Testis (tissue), 3 donors: ENCODE results near the gene TBX10. TPM values are rescaled to one million over a fixed set of nuclear protein-coding genes. Genes with fewer than 3 reads are reported as not detected.

Source experiments
- DNase-seq: peaks from one replicate; pipeline ENCODE4 v3.0.0-alpha.2; 2019
- H3K27ac ChIP-seq, 2 donors: fragments of 200-600 bp; sonication (generic); one replicate each; pipeline ENCODE4 v1.5.1; 2019
- H3K27me3 ChIP-seq: fragments of 200-600 bp; sonication (generic); one replicate; pipeline ENCODE4 v1.5.1; 2019
- H3K36me3 ChIP-seq: fragments of 200-600 bp; sonication (generic); one replicate; pipeline ENCODE4 v1.5.1; 2017; ENCODE audit warnings: low read depth; ENCODE audit errors: missing control alignments
- H3K4me1 ChIP-seq: fragments of 200-600 bp; sonication (generic); one replicate; pipeline ENCODE4 v1.5.1; 2019
- H3K4me3 ChIP-seq, 2 donors: fragments of 200-600 bp; sonication (generic); one replicate each; pipeline ENCODE4 v1.5.1; 2017 to 2019
- H3K9me3 ChIP-seq: fragments of 200-600 bp; sonication (generic); one replicate; pipeline ENCODE4 v1.5.1; 2017
- CTCF ChIP-seq, 3 experiments: fragments of 450-650 bp in 2 of 3; fragments of 200-600 bp in 1 of 3; sonication (generic) in 1 of 3; IDR thresholded peaks; one replicate each; pipeline ENCODE4 v1.5.1; 2016 to 2019; ENCODE audit warnings: antibody characterized with exemption in 3 of 3, mild to moderate bottlenecking in 2 of 3, moderate library complexity in 1 of 3
- POLR2A ChIP-seq: fragments of 450-650 bp; IDR thresholded peaks from one replicate; pipeline ENCODE4 v1.6.1; 2017; ENCODE audit warnings: antibody characterized with exemption, mild to moderate bottlenecking, moderate library complexity
- WGBS, 2 donors: methylation state at CpG; one replicate each; pipeline ENCODE4 v1.1.5; 2018; 5-methylcytosine and 5-hydroxymethylcytosine counted together
- intact Hi-C: fragments of 100-400 bp; cut with DNase I; formaldehyde crosslinking; loops from one replicate; pipeline ENCODE4 v1.15.1; 2023; ENCODE audit warnings: low total_unique reads
- polyA plus RNA-seq: library from polyadenylated mRNA; stranded (reverse); fragments of 350-450 nt; fragmentation: Illumina TruSeq; extraction: RNeasy Lipid Tissue Mini Kit (QIAGEN cat#74804); gene quantifications from one replicate; pipeline ENCODE4 v1.2.3, GENCODE V29; 2014; ENCODE audit warnings: low read depth, low replicate concordance; ENCODE audit not compliant: insufficient read depth
- total RNA-seq, 2 donors: library from RNA; depleted of rRNA; stranded (reverse); fragments of >200 nt; gene quantifications; one replicate each; pipeline ENCODE4 v1.2.3, GENCODE V29; 2016

TBX10 gene
- total and polyA plus RNA-seq, 3 donors from 2014 or later, result 0.50 TPM; not detected in 2

GRCh38 chr11:67667490-67668191, 28.1 kb upstream of the TBX10 start:
- TF ChIP-seq CTCF (IDR thresholded peaks at IDR 0.05) (no peak), POLR2A (no peak)

GRCh38 chr11:67666676-67667489, 27.3 kb upstream of the TBX10 start:
- intact Hi-C loops, result no loop called here
- H3K27me3 ChIP-seq, result no peaks in the 10 kb centered on the region
- no peaks in the 10 kb centered on the region for H3K36me3 ChIP-seq
- no peak overlapping the region for H3K4me3 ChIP-seq
- peak; percentile 7 for DNase-seq
- no peaks in the 10 kb centered on the region for H3K4me1 ChIP-seq
- 73 to 82% methylated on average over 10 to 20 of the region's 20 CpGs for WGBS, 2 donors
- H3K27ac ChIP-seq, result no peak overlapping the region
- no peaks in the 10 kb centered on the region for H3K9me3 ChIP-seq
- TF ChIP-seq POLR2A (no peak), CTCF (IDR thresholded peaks at IDR 0.05) (no peak)

More at GRCh38 chr11:67667490-67668191, 28.1 kb upstream of the TBX10 start:
- Histone ChIP-seq H3K9me3 (no peaks in the 10 kb centered on the region), H3K27me3 (no peaks in the 10 kb centered on the region), H3K36me3 (no peaks in the 10 kb centered on the region), H3K4me1 (no peaks in the 10 kb centered on the region), H3K27ac (no peak overlapping the region), H3K4me3 (no peak overlapping the region)
- intact Hi-C loops, result no loop called here
- WGBS, 2 donors, result 61 to 79% methylated on average over 6 to 26 of the region's 26 CpGs
- DNase-seq, result peak; percentile 11

- H3K27me3 ChIP-seq, result no peaks in the 10 kb centered on the region
- no peaks in the 10 kb centered on the region for H3K36me3 ChIP-seq
- 87 to 95% methylated on average over 6 to 11 of the region's 11 CpGs for WGBS, 2 donors
- no peak for DNase-seq
- H3K4me3 ChIP-seq, result no peak overlapping the region
- intact Hi-C loops, result no loop called here
- no peaks in the 10 kb centered on the region for H3K4me1 ChIP-seq
- no peak overlapping the region for H3K27ac ChIP-seq
- TF ChIP-seq CTCF (IDR thresholded peaks at IDR 0.05) (no peak), POLR2A (no peak)
- no peaks in the 10 kb centered on the region for H3K9me3 ChIP-seq
Observed at GRCh38 chr11:67666303-67666645, 26.7 kb upstream of the TBX10 start.

- DNase-seq, result peak; percentile 59
- WGBS, 2 donors, result 80 to 86% methylated on average over 13 to 22 of the region's 24 CpGs
Observed at GRCh38 chr11:67665541-67666302, 26.2 kb upstream of the TBX10 start.

More at GRCh38 chr11:67665541-67666302, 26.2 kb upstream of the TBX10 start:
- Histone ChIP-seq H3K4me3 (no peak overlapping the region), H3K36me3 (no peaks in the 10 kb centered on the region), H3K4me1 (no peaks in the 10 kb centered on the region), H3K27ac (no peak overlapping the region), H3K9me3 (no peaks in the 10 kb centered on the region), H3K27me3 (no peaks in the 10 kb centered on the region)
- TF ChIP-seq POLR2A (no peak), CTCF (IDR thresholded peaks at IDR 0.05) (peak in 2 of 3 experiments; percentile 13 to 17)
- intact Hi-C loops, result no loop called here
